ENCODE measurements around the gene ITPR3.

Gene ITPR3

DNA sequence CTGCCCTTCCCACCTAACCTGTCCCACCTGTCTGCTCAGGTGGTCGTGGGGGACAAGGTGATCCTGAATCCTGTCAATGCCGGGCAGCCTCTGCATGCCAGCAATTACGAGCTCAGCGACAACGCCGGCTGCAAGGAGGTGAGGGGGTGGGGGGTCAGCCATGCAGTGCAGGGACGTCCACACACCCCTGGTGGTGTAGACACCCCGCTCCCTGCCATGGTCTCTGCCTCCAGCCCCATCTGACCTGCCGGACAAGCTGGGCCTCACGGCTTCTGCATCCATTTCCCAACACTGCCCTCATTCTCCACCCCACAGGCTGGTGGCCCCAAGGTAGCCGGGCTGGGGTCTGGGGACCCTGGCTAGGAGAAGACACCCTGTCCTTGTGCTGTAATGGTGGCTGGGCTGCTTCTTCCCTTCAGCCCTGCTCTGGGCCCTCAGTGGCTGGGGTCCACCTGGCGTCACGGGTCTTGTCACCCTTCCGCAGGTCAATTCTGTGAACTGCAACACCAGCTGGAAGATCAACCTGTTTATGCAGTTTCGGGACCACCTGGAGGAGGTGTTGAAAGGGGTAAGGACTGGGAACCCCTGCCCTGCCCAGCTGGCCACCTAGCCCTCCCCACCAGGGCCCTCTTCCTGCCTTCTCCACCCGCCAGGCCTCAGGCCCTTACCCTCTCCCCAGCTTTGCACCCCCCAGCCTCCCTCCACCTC lies 38.0 kb downstream of the ITPR3 start:
- H3K36me3 ChIP-seq (ENCODE audit: insufficient read depth, low read length): peaks cover 24% of the 10 kb centered on the region; the same call in 1 of the 2 replicates
- no peaks in the 10 kb centered on the region for H4K20me1 ChIP-seq (ENCODE audit: insufficient read depth, low read length, poor library complexity, severe bottlenecking)
- no peaks in the 10 kb centered on the region for H3K4me1 ChIP-seq (ENCODE audit: insufficient read depth, low read length, poor library complexity, severe bottlenecking)
- H3F3A ChIP-seq (ENCODE audit: low read depth): no peaks in the 10 kb centered on the region
- H3K9ac ChIP-seq (ENCODE audit: low read depth, low read length, poor library complexity, severe bottlenecking): no peak overlapping the region
- H3K4me3 ChIP-seq (ENCODE audit: low read length, poor library complexity, severe bottlenecking): no peak overlapping the region
- H3K9me3 ChIP-seq (ENCODE audit: insufficient read depth, low read depth, low read length): no peaks in the 10 kb centered on the region
- no peaks in the 10 kb centered on the region for H3K79me2 ChIP-seq (ENCODE audit: insufficient read depth, low read length)
- TF ChIP-seq, protein P1, sequence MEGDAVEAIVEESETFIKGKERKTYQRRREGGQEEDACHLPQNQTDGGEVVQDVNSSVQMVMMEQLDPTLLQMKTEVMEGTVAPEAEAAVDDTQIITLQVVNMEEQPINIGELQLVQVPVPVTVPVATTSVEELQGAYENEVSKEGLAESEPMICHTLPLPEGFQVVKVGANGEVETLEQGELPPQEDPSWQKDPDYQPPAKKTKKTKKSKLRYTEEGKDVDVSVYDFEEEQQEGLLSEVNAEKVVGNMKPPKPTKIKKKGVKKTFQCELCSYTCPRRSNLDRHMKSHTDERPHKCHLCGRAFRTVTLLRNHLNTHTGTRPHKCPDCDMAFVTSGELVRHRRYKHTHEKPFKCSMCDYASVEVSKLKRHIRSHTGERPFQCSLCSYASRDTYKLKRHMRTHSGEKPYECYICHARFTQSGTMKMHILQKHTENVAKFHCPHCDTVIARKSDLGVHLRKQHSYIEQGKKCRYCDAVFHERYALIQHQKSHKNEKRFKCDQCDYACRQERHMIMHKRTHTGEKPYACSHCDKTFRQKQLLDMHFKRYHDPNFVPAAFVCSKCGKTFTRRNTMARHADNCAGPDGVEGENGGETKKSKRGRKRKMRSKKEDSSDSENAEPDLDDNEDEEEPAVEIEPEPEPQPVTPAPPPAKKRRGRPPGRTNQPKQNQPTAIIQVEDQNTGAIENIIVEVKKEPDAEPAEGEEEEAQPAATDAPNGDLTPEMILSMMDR (conservative IDR thresholded peaks at IDR 0.05; ENCODE audit: low read length): no peak
- no peak for TF ChIP-seq EZH2phosphoT487 (IDR thresholded peaks at IDR 0.05; ENCODE audit: borderline replicate concordance)
- no peak overlapping the region for H2AFZ ChIP-seq (ENCODE audit: low read length)
- no peaks in the 10 kb centered on the region for H3K9me2 ChIP-seq (replicated peaks; ENCODE audit: low read depth, low read length)
- no peaks in the 10 kb centered on the region for H3K27me3 ChIP-seq (ENCODE audit: insufficient read depth, low read length, poor library complexity, severe bottlenecking)
- no peak overlapping the region for H3K4me2 ChIP-seq (ENCODE audit: low read depth, low read length, poor library complexity, severe bottlenecking)

DNA sequence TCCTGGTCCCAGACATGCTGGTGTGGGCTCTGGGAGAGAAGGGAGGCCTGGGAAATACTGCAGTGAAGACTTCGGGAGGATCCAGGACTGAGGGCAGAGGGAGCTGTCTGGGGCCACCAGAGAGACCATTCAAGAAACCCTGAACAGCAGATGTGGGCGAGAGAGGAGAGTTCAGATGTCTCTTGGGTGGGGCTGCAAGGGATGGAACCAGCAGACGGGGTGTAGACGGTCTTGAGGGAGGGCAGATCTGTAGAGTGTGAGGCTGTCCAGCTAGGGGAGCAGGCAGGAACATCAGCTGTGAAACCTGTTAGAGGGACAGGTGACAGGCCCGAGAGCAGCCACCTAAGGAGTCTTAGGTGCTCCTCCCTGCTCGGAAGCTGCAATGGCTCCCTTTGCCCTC lies 38.9 kb downstream of the ITPR3 start:
- Histone ChIP-seq H4K20me1 (ENCODE audit: insufficient read depth, low read length, poor library complexity, severe bottlenecking) (no peaks in the 10 kb centered on the region), H3K4me3 (ENCODE audit: low read length, poor library complexity, severe bottlenecking) (no peak overlapping the region), H3K9me2 (replicated peaks; ENCODE audit: low read depth, low read length) (no peaks in the 10 kb centered on the region), H3F3A (ENCODE audit: low read depth) (no peaks in the 10 kb centered on the region), H2AFZ (ENCODE audit: low read length) (no peak overlapping the region), H3K79me2 (ENCODE audit: insufficient read depth, low read length) (no peaks in the 10 kb centered on the region), H3K4me1 (ENCODE audit: insufficient read depth, low read length, poor library complexity, severe bottlenecking) (no peaks in the 10 kb centered on the region), H3K4me2 (ENCODE audit: low read depth, low read length, poor library complexity, severe bottlenecking) (no peak overlapping the region), H3K9ac (ENCODE audit: low read depth, low read length, poor library complexity, severe bottlenecking) (no peak overlapping the region), H3K36me3 (ENCODE audit: insufficient read depth, low read length) (peaks cover 24% of the 10 kb centered on the region; the same call in 1 of the 2 replicates), H3K9me3 (ENCODE audit: insufficient read depth, low read depth, low read length) (no peaks in the 10 kb centered on the region), H3K27me3 (ENCODE audit: insufficient read depth, low read length, poor library complexity, severe bottlenecking) (no peaks in the 10 kb centered on the region)
- TF ChIP-seq, protein P1 (conservative IDR thresholded peaks at IDR 0.05; ENCODE audit: low read length): no peak
- TF ChIP-seq EZH2phosphoT487 (IDR thresholded peaks at IDR 0.05; ENCODE audit: borderline replicate concordance): no peak

DNA sequence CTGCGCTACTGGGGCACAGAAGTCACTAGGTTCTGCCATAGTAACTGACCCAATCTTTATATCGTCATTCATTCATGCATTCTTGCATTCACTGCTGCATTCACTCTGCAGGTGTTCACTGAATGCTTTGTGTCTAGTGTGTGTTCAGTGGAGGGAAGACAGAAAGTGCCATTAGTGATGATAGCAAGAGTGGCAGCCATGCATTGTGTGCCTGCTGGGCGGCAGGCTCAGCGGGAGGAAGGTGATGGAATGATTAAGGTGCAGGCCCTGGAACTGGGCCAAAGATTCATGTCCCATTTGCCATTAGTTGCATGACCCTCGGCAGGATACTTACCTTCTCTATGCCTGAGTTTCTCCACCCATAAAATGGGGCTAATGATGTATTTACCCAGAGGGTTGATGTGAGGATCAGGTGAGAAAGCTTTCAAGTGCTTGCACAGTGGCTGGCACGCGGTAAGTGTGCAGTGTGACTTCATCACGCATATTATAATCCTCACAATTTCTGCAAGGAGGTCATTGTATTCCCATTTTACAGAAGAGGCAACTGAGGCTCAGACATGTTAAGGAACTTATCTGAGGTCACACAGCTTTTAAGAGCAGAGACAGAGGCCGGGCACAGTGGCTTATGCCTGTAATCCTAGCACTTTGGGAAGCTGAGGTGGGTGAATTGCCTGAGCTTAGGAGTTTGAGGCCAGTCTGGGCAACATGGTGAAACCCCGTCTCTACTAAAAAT lies 40.1 kb downstream of the ITPR3 start:
- no peak for TF ChIP-seq EZH2phosphoT487 (IDR thresholded peaks at IDR 0.05; ENCODE audit: borderline replicate concordance)
- TF ChIP-seq, protein P1 (conservative IDR thresholded peaks at IDR 0.05; ENCODE audit: low read length): no peak
- Histone ChIP-seq H3K9me2 (replicated peaks; ENCODE audit: low read depth, low read length) (no peaks in the 10 kb centered on the region), H3K4me3 (ENCODE audit: low read length, poor library complexity, severe bottlenecking) (no peak overlapping the region), H4K20me1 (ENCODE audit: insufficient read depth, low read length, poor library complexity, severe bottlenecking) (no peaks in the 10 kb centered on the region), H3F3A (ENCODE audit: low read depth) (no peaks in the 10 kb centered on the region), H3K79me2 (ENCODE audit: insufficient read depth, low read length) (no peaks in the 10 kb centered on the region), H3K4me2 (ENCODE audit: low read depth, low read length, poor library complexity, severe bottlenecking) (no peak overlapping the region), H3K9ac (ENCODE audit: low read depth, low read length, poor library complexity, severe bottlenecking) (no peak overlapping the region), H3K9me3 (ENCODE audit: insufficient read depth, low read depth, low read length) (no peaks in the 10 kb centered on the region), H3K36me3 (ENCODE audit: insufficient read depth, low read length) (peaks cover 29% of the 10 kb centered on the region; the same call in 1 of the 2 replicates), H3K4me1 (ENCODE audit: insufficient read depth, low read length, poor library complexity, severe bottlenecking) (no peaks in the 10 kb centered on the region), H2AFZ (ENCODE audit: low read length) (no peak overlapping the region), H3K27me3 (ENCODE audit: insufficient read depth, low read length, poor library complexity, severe bottlenecking) (no peaks in the 10 kb centered on the region)
